ENCODE measurements around the gene RNF125.
"Not testable (repeated sequence)": the region's sequence is repeated elsewhere in the genome, so short reads cannot be mapped to it uniquely, and the experiment has no call there.

The RNF125 gene

DNA sequence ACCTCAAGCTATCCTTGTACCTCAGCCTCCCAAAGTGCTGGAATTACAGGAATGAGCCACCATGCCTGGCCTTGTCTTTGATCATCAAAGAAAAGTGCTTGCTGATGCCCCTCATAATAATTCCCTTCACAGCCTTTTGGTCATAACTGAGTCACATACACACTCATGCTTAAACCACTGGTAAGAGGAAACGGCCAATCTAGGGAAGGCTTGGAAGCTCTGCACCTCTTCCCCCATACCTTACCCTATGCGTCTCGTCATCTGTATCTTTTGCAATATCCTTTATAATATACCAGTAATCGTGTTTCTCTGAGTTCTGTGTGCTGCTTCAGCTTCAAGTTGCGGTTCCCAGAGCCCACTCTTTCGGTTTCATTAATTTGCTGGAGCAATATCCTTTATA is 68.3 kb downstream of the RNF125 start:
- DNase-seq (ENCODE audit: low spot score) (no peak), ATAC-seq (ENCODE audit: low read depth) (peak; percentile 62; the same call in 2 of the 3 replicates)
- peaks cover 8% of the 10 kb centered on the region for H3K4me1 ChIP-seq (ENCODE audit: insufficient read depth, poor library complexity, severe bottlenecking)
- no peak overlapping the region for H3K4me3 ChIP-seq (ENCODE audit: severe bottlenecking)
- no peaks in the 10 kb centered on the region for H3K27me3 ChIP-seq (ENCODE audit: insufficient read depth, poor library complexity, severe bottlenecking)
- no peaks in the 10 kb centered on the region for H3K36me3 ChIP-seq (ENCODE audit: low read depth)
- TF ChIP-seq, protein P1, sequence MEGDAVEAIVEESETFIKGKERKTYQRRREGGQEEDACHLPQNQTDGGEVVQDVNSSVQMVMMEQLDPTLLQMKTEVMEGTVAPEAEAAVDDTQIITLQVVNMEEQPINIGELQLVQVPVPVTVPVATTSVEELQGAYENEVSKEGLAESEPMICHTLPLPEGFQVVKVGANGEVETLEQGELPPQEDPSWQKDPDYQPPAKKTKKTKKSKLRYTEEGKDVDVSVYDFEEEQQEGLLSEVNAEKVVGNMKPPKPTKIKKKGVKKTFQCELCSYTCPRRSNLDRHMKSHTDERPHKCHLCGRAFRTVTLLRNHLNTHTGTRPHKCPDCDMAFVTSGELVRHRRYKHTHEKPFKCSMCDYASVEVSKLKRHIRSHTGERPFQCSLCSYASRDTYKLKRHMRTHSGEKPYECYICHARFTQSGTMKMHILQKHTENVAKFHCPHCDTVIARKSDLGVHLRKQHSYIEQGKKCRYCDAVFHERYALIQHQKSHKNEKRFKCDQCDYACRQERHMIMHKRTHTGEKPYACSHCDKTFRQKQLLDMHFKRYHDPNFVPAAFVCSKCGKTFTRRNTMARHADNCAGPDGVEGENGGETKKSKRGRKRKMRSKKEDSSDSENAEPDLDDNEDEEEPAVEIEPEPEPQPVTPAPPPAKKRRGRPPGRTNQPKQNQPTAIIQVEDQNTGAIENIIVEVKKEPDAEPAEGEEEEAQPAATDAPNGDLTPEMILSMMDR (IDR thresholded peaks at IDR 0.05; ENCODE audit: poor library complexity, severe bottlenecking): no peak
- peak overlapping the region; percentile 11 for H3K27ac ChIP-seq (ENCODE audit: poor library complexity, severe bottlenecking)
- no peaks in the 10 kb centered on the region for H3K9me3 ChIP-seq (ENCODE audit: severe bottlenecking)

DNA sequence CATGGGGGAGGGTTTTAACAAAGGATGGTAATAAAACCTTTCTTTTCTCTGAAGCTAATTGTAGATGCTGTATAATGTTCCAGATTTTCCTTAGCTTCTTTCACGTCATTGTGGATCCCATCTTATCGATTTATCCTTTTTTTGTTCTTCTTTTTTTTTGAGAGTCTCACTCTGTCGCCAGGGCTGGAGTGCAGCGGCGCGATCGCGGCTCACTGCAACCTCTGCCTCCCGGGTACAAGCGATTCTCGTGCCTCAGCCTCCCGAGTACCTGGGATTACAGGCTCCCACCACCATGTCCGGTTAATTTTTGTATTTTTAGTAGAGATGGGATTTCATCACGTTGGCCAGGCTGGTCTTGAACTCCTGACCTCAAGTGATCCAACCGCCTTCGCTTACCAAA is 72.2 kb downstream of the RNF125 start:
- not testable (repeated sequence) for H3K27ac ChIP-seq (ENCODE audit: poor library complexity, severe bottlenecking)

DNA sequence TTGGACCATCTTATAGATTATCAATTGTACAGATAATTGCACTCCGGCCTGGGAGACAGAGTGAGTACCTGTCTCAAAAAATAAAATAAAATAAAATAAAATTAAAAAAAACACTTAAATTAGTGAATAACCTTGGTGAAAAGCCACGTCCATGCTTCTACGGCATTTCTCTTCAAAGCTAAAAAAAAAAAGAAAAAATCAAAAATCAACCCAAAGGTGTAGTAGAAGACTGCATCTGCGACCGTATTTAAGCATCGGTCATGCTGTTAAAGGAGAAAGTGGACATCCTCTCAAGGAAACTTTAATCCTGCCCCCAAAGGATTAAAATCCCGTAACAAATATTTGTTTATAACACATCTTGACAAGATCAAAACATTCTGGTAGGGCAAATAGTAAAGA is 72.7 kb downstream of the RNF125 start:
- Histone ChIP-seq H3K4me1 (ENCODE audit: insufficient read depth, poor library complexity, severe bottlenecking) (no peaks in the 10 kb centered on the region), H3K36me3 (ENCODE audit: low read depth) (peaks cover 29% of the 10 kb centered on the region), H3K27me3 (ENCODE audit: insufficient read depth, poor library complexity, severe bottlenecking) (no peaks in the 10 kb centered on the region), H3K27ac (ENCODE audit: poor library complexity, severe bottlenecking) (peak overlapping the region; percentile 87), H3K4me3 (ENCODE audit: severe bottlenecking) (peak overlapping the region; percentile 80), H3K9me3 (ENCODE audit: severe bottlenecking) (no peaks in the 10 kb centered on the region)
- ATAC-seq (ENCODE audit: low read depth): no peak
- TF ChIP-seq, protein P1 (IDR thresholded peaks at IDR 0.05; ENCODE audit: poor library complexity, severe bottlenecking): no peak
- no peak for DNase-seq (ENCODE audit: low spot score)

More for the DNA sequence above, 72.2 kb downstream of the RNF125 start:
- not testable (repeated sequence) for H3K27me3 ChIP-seq (ENCODE audit: insufficient read depth, poor library complexity, severe bottlenecking); H3K9me3 ChIP-seq (ENCODE audit: severe bottlenecking); DNase-seq (ENCODE audit: low spot score); ATAC-seq (ENCODE audit: low read depth); H3K4me1 ChIP-seq (ENCODE audit: insufficient read depth, poor library complexity, severe bottlenecking); H3K4me3 ChIP-seq (ENCODE audit: severe bottlenecking)
- H3K36me3 ChIP-seq (ENCODE audit: low read depth): peaks cover 24% of the 10 kb centered on the region

DNA sequence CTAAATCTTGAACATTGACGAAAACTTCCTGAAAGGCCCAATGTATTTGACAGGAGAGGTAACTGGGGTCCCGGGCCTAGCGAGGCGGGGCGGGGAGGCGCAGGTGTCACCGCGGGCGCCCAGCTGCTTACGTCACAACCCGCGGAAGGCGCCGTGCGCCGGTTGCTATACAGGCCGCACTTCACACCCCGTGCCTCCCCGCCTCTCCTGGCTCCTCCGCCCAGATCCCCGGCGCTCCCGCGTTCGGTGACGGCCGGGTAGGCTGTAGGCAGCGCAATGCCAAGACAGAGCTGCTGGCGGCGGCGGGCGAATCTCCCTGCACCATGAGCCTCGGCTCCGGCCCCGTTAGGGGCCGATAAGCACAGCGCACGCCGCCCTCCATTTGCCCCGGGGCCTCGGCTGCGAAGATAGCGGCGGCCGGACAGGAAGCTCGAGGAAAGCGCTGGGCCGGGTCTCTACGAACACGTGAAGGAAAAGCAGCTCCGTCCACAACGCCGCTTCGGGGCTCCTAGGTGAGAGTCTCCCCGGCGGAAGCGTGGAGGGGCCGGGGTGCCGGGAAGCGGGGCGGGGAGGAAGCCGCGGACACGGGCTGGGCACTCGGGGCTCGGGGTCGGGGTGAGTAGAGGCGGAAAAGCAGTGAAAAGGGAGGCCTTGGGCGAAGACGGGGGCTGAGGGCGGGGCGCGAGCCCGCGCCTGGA is 73.2 kb downstream of the RNF125 start, which contains the start of gene RNF138:
Gene RNF138, plus strand, starts transcription at position 151 of the 698 bp plus-strand sequence. CDS start 903 bp downstream, outside the sequence.
- TF ChIP-seq, protein P1 (IDR thresholded peaks at IDR 0.05; ENCODE audit: poor library complexity, severe bottlenecking): no peak
- Histone ChIP-seq H3K27me3 (ENCODE audit: insufficient read depth, poor library complexity, severe bottlenecking) (no peaks in the 10 kb centered on the region), H3K27ac (ENCODE audit: poor library complexity, severe bottlenecking) (peak within 1 kb of the TSS; percentile 87), H3K9me3 (ENCODE audit: severe bottlenecking) (no peaks in the 10 kb centered on the region), H3K4me1 (ENCODE audit: insufficient read depth, poor library complexity, severe bottlenecking) (no peaks in the 10 kb centered on the region), H3K36me3 (ENCODE audit: low read depth) (peaks cover 32% of the 10 kb centered on the region), H3K4me3 (ENCODE audit: severe bottlenecking) (peak within 1 kb of the TSS; percentile 80)
- DNase-seq (ENCODE audit: low spot score): peak; percentile 80
- peak; percentile 66 for ATAC-seq (ENCODE audit: low read depth)

DNA sequence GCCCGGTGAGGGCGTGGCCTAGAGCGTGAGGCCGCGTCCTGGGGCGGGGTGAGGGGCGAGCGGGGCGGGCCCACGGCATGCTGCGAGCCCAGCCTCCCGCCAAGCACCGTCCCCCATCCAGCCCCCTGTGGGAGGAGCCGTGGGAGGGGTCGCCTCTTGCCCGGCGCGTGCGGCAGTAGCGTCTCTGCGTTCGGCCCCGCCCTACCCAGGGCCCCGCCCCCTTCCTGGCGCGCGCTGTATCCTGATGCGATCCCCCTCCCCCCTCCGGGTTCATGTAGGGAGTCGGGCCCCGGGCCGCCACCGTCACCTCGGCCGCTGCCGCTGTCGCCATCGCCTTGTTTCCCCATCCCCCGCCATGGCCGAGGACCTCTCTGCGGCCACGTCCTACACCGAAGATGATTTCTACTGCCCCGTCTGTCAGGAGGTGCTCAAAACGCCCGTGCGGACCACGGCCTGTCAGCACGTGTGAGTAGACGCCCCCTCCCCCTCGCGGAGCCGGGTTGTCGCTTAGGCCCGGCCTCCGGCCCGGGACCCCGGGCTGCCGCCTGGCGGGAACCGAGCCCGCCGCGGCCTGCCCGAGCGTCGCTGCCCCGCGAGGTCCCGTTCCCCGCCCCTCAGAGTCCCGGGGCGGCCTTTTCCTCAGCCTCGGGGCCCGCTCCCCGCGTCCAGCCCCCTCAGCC is 73.9 kb downstream of the RNF125 start:
- Histone ChIP-seq H3K4me1 (ENCODE audit: insufficient read depth, poor library complexity, severe bottlenecking) (no peaks in the 10 kb centered on the region), H3K27me3 (ENCODE audit: insufficient read depth, poor library complexity, severe bottlenecking) (no peaks in the 10 kb centered on the region), H3K36me3 (ENCODE audit: low read depth) (peaks cover 39% of the 10 kb centered on the region), H3K4me3 (ENCODE audit: severe bottlenecking) (peak overlapping the region; percentile 80), H3K9me3 (ENCODE audit: severe bottlenecking) (no peaks in the 10 kb centered on the region), H3K27ac (ENCODE audit: poor library complexity, severe bottlenecking) (peak overlapping the region; percentile 87)
- DNase-seq (ENCODE audit: low spot score) (peak; percentile 96), ATAC-seq (ENCODE audit: low read depth) (peak; percentile 88)
- TF ChIP-seq, protein P1 (IDR thresholded peaks at IDR 0.05; ENCODE audit: poor library complexity, severe bottlenecking): no peak

Data from RWPE2 (cell line).